HL-60/S4 treated with phorbol 12-myristate 13-acetate at 8.2 ng/mL for 4 days and 3 days (cell line): ENCODE measurements around the gene ICA1L.

ENCODE experiments used
- in situ Hi-C: fragments of 300-500 bp; cut with MboI; formaldehyde crosslinking; loops from 2 replicates; pipeline ENCODE4 v1.15.0; 2022; ENCODE audit warnings: low sequenced_read_pairs

Gene ICA1L

DNA sequence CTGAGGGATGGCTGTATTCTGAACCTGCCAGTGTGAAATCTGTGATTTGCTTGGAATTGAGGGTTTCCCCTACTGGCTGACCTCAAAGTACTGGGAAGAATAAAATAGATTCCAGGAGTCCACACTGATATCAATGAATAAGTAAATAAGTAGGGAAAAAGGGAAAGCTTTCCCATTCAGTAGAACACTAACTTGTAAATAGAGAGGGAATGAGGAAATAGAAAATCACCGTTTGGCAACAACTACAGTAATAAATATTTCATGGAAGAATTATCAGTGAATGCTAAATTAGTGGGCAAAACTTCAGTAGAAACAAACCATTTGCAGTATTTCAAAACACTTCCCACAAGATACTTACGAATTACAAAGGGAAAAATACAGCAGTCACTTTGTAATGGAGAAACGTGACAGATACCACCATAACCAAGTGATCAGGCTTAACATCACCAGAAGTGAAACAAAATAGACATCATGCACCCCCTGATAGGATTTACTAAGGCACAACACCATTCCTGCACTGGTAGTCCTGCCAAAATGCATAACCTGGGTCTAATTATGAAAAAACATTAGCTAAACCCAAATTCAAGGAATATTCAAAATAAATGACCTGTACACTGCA lies 88.5 kb downstream of the ICA1L start:
- in situ Hi-C loops = no loop called here

DNA sequence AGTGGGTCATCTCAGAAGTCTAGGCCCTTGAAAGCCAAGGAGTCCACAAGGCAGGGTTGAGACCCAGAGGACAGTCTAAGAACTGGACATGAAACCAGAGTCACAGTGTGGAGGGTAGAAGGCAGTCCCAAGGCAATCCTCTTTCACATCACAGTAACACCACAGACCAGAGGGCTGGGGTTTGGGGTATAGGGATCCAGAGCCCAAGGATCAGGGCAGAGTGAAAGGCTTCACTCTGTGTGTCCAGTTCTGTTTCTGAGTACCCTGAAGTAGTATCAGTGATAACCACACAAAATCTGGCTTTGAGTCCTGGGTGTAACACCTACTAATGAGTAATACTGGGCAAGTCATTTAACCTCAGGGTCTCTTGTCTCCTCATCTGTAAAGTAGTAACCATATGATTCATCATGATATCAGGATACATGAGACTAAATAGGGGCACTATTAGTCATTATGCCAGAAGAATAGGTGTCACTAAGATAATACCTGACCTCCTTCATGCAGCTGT lies 91.0 kb downstream of the ICA1L start:
- in situ Hi-C loops = no loop called here

DNA sequence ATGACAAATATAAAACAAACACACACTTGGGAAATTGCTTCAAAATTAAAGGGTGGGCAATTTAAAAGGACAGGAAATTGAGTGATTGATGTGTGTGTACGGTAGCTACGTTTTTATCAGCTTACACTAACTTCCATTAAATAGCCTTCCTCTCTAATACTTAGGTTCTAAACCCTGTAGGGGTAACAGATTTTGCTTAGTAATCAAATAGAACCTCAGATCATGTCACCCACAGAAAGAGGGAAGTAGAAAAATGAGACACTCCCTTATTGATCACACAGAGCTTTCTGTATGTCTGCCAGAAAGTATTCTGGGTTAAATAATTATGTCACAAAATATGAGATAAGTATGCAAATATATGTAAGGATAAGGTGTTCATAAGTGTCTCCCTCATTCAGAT lies 93.3 kb downstream of the ICA1L start:
- in situ Hi-C loops = no loop called here

DNA sequence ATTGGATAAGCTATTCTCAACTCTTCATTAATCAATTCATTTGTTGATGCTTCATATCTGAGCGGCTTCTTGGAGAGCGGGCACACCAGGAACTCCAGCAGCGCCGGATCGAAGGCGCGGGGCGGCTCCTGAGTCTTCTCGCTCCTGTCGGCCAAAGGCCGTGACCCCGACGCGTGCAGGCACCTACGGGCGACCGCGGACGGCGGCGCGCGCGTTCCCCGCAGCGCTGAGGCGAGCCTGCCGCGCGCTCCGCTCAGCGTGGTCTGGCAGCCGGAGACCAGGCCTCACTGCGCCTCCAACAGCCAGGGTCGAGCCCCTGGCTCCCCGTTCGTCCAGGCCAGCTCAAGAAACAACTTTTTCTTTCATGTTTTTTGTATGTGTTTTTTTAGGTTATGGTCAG lies 97.5 kb downstream of the ICA1L start:
- in situ Hi-C loops = no loop called here

DNA sequence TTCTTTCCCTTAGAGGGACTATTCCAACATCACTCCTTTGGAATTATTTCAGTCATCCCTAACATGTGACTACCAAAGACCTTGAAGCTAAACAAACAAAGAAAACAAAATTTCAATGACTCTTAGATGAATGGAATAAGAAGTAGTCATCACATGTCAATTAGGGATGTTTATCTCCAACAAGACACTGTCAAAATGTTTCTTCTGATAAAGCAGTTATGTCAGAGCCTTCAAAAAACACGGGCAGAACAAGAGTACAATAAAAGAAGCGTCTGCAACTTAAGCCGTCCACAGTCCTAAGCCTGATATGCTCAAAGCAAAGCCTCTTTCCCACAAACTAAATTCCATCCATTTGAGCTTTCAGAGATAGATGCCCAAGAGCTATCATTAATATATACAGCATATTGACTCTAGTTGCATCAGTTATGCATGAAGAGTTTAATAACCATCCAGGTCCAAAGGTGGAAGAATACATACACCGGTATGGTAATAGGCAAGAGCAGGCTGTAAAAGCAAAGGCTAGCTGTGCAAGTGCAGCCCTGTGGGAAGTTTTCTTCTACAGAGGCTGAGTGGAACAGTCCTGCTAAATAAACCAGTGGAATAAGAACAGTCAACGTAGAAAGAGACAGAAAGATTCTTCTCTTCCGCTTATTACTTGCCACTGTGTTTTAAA lies 98.1 kb downstream of the ICA1L start:
- in situ Hi-C loops = no loop called here

DNA sequence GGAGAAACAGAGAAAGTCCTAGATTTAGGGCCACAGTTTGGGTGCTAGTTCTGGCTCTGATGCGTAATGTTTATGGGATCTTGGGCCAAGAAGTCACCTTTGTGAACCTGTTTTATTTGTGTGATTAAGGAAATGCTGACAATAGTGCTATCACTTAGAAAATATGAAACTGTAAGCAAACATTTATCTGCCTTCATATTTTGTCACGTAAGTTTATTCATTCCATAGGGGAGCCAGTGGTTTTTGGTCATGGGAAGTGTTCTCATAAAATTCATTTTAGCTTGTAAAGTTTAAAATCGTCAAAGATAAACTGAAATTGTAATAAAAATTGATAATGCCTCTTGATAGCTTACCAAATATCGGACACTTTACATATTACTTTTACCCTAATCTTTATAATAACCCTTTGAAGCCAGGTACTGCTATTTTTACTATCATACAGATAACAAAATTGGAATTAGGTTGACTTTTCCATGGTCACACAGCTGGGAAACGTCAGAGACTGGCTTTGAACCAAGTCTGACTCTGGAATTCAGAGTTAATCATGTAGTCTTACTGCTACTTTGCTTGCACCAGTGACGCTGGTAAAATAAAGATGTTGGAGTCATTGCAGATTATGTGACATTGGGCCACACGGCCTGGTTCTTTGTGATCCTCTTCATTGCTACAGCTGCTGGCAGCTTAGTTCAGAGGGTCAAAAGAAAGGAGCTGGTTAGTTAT lies 99.7 kb downstream of the ICA1L start:
- in situ Hi-C loops = no loop called here

DNA sequence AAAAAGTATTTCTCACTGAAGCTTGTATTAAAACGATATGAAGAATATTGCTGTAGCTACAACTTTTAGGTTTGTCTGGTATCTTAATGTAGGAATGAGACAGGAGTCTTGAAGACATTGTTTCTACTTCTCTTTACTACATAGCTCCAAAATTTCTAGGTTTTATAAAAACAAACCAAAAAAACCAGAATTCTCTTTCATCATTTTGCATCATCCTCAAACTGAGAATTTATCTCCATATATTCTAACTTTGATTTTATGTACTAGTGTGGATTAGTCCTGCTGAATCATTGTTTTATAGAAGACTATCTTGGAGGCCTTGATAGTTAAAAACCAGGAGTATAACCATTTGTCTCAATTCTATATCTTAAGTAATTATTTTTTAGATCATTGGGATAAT lies 100.2 kb downstream of the ICA1L start:
- in situ Hi-C loops = no loop called here

DNA sequence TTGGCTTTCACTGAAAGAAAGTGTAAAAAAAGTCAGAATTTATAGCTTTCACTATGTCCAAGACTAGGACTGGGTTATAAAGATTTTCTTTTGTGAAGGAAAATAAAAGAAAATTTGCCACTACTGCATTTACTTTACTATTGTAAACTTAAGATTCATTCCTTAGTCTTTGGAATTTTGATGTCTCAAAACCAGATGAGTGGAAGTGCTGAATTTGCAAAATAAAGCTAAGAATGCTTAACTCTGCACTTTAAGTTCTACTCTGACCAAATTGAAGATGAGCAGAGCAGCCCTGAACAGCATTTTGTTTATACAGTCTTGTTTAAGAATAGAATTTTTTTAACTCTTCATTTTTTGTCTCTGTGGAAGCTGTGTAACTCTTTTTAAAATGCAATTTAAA lies 102.4 kb downstream of the ICA1L start:
- in situ Hi-C loops = no loop called here

DNA sequence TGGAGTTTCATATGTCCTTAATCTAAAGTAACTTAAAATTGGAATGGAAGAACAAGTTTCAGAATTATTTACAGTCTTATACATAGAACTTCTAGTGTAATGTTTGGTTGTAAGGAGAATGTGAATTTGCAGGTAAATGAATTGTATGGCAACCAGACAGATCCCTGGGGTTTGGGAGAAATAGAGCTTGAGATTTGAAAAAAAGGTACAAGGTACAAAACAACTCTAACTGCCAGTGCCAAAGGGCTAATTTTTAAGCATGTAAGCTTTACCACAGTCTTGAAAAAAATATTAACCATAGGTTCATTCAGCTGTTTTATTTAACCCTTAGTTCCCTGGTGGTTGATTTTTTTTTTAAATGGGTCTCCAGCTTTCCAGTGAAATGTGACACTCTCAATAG lies 103.3 kb downstream of the ICA1L start:
- in situ Hi-C loops = no loop called here

DNA sequence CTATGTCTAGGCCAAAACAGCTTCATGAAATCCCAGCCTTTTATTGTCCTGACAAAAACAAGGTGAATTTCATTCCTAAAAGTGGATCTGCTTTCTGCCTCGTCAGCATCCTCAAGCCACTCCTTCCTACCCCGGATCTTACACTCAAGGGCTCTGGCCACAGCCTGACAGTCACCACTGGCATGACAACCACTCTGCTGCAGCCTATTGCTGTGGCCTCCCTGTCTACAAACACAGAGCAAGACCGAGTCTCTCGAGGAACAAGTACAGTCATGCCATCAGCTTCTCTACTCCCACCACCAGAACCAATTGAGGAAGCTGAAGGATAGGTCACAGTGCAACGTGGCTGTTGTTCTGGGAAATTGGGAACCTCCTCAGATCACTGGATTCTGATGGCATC lies 106.1 kb downstream of the ICA1L start:
- in situ Hi-C loops = no loop called here

DNA sequence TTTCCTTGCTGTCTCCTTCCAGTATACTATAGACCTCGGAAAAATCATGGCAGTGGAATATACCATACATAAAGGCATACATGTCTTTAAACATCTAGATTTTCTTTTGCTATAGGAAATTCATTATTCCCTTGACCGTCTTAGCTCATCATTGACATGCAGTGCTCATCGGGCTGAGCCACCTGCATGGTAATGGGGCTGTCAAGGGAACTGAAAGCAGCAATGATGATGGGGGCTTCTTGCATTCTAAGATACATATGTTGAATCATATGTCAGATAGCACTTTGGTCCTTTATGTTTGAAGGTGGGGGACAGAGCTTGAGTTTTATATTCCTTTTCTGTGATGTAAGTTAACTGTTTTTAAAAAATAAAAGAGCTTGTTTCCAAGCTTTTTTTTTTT lies 106.6 kb downstream of the ICA1L start:
- in situ Hi-C loops = no loop called here

DNA sequence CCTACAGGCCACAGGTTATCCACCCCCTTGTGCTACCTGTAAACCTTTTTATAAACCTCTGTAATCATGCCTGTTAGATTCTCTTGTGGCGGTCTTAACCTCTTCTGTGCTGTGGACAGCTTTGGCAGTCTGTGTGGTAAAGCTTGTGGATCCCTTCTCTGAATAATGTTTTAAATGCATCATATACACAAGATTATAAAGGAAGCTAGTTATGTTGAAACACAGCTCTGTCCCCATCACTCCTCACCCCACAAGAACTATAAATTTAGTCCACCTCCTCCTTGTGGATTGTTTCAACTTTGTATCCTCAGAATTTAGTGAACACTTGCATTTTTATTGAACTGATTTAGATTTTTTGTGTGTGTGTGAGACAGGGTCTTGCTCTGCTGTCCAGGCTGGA lies 107.7 kb downstream of the ICA1L start:
- in situ Hi-C loops = no loop called here

DNA sequence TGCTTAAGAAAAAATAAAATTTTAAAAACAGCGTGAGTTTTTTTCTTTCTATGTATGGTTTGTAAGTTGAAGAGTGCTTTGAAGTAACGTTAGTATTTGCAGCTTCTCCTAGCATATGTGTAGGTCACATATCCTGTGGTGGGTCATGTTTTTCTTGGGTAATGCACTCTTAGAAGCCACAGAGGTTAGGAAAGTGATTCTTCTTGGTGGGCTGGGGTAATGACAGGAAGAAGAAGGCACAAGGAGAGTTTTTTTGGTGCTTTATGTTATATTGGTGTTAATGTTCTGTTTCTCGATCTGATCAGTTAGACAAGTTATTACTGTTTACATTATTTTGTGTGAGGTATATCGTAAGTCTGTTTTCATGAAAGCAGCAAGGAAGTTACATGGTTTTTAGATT lies 109.0 kb downstream of the ICA1L start:
- in situ Hi-C loops = no loop called here

DNA sequence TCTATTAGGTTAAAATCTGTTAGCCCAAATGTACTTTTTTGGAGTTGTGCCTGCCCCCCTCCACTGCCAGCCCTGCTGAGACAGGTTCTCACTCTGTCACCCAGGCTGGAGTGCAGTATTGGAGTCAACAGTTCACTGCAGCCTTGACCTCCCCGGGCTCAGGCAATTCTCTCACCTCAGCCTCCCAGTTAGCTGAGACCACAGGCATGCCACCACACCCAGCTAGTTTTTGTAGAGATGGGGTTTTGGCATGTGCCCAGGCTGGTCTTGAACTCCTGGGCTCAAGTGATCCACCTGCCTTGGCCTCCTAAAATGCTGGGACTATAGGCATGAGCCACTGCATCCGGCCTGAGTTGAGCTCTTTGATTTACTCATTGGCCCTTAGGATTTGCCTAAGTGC lies 110.7 kb downstream of the ICA1L start:
- in situ Hi-C loops = no loop called here

DNA sequence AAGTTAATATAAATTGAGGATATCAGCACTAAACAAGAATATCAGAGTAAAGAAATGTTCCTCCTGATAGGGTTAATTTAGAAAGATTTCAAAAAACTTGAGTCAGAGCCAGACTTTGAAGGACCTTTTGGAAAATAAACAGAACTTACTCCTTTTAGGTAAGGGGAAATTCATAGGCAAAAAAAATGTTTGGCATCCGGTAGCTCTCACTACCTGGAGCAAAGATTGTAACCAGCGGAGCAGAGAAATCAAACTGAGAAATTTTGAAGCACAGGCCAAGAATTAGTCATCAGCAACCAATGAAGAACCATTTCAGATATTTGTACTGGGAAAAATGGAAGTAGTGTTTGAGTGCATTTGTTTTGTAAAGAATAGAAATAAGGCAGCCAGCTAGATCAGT lies 113.0 kb downstream of the ICA1L start:
- in situ Hi-C loops = no loop called here

DNA sequence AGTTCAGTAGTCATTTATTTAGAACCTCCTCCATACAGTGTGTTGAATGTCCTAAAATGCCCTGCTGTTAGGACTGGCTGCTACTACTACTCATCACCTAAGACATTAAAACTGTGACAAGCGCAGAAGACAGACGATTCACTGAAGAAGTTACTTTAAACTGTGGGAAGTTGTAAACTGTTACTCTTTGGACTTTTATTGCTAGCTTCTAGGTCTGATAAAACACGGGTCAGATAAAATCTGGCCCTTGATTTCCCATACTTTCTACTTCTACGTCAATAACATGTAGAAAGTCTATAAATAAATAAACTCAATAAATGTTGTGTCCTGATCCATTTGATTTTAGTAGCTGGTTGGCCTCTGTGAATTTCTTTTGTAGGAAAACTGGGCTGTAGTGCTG lies 113.4 kb downstream of the ICA1L start:
- in situ Hi-C loops = no loop called here

DNA sequence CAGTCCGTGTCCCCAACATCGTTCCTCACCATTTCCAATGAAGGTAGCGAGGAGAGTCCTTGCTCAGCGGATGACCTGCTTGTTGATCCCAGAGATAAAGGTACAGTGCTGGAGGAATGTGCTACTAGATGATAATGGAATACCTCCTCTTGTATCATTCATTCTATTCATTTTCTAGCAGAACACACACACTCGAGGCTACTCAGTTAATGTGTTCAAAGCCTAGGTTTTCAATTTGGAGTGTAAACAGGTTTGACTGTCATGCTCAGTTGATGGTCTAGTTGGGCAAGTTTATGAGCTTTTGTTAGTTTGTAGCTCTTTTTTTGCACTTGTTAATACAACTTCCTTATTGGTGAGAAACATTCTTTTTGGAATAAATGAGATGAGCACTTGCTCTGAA lies 114.2 kb downstream of the ICA1L start:
- in situ Hi-C loops = no loop called here

DNA sequence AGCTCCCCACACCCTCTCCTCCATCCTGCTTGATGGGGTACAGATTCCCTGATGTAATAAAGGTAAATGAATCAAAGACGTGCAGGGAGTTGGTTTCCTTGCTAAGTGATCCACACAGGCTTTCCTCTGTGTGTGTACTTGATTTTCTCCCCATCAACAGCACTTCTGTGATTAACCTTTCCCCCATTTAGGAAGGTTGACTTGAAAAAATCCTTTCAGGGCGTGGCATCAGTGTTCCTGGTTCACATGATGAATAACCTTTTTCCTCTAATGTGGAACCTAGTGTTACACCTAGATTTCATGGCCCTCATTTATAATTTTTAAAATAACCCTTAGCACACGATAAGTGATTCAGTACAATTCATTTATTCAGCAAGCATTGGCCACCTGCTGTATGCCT lies 115.0 kb downstream of the ICA1L start:
- in situ Hi-C loops = no loop called here

DNA sequence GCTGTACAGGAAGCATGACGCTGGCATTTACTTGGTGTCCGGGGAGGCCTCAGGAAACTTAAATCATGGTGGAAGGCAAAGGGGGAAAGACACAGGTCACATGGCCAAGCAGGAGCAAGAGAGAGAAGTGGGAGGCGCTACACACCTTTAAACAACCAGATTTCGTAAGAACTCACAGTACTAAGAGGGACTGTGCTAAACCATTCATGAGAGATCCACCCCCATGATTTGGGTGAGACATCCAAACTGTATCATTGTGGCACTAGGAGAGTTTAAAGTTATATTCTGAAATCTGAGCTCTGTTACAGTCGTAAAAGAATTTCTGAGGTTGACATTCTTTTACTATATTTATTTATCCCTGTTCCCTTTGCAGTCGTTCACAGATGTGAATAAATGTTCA lies 116.6 kb downstream of the ICA1L start:
- in situ Hi-C loops = no loop called here

DNA sequence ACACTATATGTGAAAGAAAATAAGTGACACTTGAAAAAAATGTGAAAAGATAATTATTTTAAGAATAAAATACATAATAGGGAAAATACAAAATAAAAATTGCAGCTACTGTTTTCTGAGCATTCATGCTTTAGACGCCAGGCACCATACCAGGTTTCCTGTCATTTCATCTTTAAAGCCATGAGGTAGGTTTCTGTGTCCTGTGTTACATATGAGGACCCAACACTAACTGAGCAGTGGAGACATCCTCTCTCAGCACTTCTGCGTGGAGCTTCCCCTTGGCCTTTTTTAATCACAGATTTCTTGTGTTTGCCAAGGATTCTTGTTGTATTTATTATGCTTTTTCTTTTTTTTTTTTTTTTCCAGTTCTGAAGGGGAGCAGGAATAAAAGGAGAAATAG lies 119.5 kb downstream of the ICA1L start:
- in situ Hi-C loops = no loop called here

DNA sequence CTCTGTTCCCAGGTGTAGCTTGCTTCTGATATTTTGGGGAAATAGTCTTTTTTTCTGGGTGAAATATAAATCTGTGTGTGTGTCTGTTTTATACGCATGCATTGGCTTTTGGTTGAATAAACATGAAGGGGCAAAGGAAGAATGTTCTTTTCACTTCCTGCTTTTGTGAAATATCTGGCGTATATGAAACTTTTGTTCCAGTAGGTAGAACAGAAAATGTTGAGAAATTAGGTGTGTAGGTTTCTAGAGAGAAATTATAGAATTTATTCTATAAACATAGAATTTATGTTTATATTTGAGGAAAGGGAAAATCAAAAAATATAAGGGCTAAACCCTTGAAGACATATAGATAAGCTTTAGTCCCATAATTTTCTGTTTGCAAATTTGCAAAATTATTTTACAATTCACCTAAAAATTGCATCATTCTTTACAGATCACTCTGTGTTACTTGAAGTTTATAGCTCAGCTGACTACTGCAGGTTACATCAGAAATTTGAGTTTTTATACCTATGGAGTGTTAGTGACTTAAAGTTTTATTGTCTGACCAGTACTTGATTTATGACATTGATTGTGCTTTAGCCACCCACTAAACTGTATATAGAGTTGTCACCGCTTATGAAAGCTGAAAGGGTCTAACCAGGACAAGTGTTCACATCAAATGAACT lies 120.7 kb downstream of the ICA1L start:
- in situ Hi-C loops = no loop called here

DNA sequence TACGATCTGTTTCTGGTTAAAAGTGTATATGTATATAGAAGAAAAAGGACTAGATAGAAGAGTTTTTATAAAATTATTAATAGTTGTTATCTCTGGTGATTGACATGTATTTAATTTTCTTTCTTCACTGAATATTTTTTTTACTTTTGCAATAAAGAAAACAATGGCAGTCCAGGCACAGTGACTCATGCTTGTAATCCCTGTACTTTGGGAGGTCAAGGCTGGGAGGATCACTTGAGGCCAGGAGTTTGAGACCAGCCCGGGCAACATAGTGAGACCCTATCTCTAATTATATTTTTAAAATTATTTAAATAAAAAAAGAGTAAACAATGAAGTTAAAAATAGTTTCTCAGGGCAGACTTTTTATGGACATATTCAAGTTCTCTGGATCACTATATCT lies 122.1 kb downstream of the ICA1L start:
- in situ Hi-C loops = no loop called here
